SU-DHL-6 (cell line): ENCODE results near the gene MDK.

ENCODE experiments used
- CTCF ChIP-seq: fragments of 200-600 bp; sonication (generic); IDR thresholded peaks from one replicate; pipeline ENCODE4 v1.5.1; 2017; ENCODE audit warnings: antibody characterized with exemption, mild to moderate bottlenecking, low read length, moderate library complexity; ENCODE audit not compliant: insufficient read depth, poor library complexity, severe bottlenecking
- EZH2phosphoT487 ChIP-seq: fragments of 200-600 bp; sonication (generic), shearing (Covaris generic); conservative IDR thresholded peaks from 2 replicates; pipeline ENCODE4 v1.6.1; 2018; ENCODE audit warnings: mild to moderate bottlenecking, antibody characterized with exemption, low read length, moderate library complexity, mixed read lengths

DNA sequence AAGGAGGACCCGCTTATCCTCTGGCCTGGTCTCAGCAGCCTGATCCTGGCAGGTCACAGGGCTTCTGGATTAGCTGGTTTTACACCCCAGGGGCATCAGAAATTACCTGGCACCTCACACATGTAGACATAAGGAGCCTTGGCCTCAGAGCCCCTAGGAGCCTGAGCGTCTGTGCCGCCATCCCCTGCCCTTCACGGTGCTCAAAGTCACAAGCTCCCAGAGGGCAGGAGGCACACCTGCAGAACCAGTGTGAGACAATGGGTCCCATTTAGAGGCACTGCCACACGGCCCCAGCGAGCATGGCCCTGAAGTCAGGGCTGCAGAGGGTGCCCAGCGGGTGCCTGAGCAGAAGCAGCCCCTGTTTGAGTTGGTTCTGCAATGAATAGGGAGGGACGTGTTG lies 30.3 kb upstream of the MDK start:
- no peak for TF ChIP-seq CTCF
- TF ChIP-seq EZH2phosphoT487 = no peak
